GM21576 (cell line): ENCODE measurements around the gene FAM25G.
A peak's percentile ranks its signal among the peaks of the same experiment; 100 is the strongest.
"Not testable (repeated sequence)": the region's sequence is repeated elsewhere in the genome, so short reads cannot be mapped to it uniquely, and the experiment has no call there.

Experiments
- ATAC-seq: cut with Tn5 transposase; IDR thresholded peaks from one replicate; pipeline ENCODE4 v1.9.1; 2021; ENCODE audit warnings: mild to moderate bottlenecking, moderate library complexity; ENCODE audit not compliant: unreplicated experiment

Gene FAM25G

DNA sequence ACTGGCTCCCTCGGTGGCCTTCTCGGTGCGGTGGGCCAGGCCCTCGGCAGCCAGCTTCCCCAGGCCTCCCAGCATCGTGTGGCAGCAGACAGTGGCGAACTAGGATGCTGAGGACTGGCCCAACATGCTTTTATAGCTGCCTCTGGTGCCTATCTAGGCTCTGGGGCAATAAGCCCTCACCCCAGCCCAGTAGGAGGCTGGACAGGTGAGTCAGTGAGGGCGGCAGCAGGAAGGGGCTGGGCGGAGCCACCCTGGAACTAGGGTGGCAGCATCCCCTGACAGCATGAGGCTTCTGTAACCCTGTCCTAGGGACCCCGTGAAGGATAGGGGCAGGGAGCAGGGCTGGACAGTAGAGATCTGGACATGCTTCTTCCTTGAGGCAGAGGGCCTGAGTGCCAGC is at the start of gene FAM25G:
TSS of gene FAM25G (minus strand) at position 101 of the 400 bp plus-strand sequence. CDS start at position 75, 26 bp downstream.
- not testable (repeated sequence) for ATAC-seq

GRCh38 chr10:47536430-47536829 is 44.9 kb upstream of the FAM25G start:
- not testable (repeated sequence) for ATAC-seq

DNA sequence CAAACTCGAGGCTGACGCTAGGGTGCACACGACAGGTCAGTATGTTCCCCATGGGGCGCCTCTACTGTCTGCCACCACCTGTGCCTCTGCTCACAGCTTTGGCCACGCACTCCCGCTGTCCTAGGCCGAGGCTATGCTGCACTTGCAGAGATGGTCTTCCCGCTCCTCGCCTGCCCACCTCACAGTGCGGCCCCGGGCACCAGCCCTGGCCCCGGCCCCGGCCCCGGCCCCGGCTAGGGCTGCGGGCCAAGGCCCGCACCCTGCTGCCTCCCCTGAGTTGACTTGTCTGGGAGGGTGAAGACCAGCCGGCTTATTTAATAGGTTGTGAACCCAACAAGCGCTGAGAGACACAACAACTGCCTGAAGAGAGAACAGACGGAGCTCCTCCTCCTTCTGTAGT is 32.0 kb upstream of the FAM25G start, which contains the start of gene AGAP9:
TSS of gene AGAP9 (minus strand) at position 164 of the 400 bp plus-strand sequence. CDS start at position 52, 112 bp downstream.
- ATAC-seq: not testable (repeated sequence)

DNA sequence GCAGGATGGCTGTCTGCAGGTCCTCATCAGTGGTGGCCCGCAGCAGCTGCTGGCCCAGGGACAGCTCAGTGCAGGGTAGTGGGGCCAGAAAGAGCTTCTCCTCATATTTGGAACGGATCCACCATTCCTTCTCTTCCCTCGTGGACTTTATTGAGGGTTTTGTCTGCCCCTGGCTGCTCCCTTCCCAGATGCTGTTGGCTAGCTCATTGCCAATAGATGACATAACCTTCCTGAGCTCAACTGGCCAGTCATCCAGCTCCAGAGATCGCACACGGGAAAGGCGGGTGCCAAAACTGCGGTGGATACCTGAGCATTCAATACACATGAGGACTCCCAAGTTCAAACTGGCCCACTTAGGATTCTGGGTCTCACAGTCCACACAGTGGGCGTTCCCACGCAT is 10.8 kb upstream of the FAM25G start:
- not testable (repeated sequence) for ATAC-seq

DNA sequence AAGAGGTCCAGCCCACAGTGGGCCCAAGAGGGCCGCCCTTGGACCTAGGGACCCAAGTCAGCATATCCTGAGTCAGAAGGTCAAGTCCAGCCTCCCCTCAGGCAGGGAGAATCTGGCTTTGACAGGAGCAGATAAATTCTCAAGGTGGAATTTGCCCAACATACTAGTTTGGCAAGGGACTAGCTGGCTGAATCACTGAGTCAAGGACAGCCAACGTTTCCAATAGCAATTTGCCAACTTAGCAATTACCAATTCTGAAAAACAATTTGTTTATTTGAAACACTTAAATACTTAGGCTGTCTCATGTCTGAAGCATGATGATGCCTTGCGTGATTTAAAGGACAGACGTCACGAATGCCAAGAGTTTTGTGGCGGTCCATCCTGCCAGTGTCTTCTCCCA is 2.7 kb upstream of the FAM25G start:
- not testable (repeated sequence) for ATAC-seq

- not testable (repeated sequence) for ATAC-seq
Observed at GRCh38 chr10:47489630-47490029, 1.9 kb downstream of the FAM25G start.

DNA sequence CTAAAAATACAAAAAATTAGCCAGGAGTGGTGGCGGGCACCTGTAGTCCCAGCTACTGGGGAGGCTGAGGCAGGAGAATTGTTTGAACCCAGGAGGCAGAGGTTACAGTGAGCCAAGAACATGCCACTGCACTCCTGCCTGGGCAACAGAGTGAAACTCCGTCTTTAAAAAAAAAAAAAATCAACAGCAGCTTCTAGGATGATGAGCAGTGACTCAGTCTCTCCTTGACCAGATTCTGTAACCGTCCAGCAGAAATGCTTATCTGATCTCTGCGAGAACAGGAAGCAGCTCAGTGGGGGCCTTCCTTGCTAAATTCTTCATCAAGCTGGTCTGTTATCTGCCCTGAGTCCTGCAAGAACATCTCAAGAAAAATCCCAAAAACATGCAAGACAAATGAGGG is 5.6 kb downstream of the FAM25G start:
- ATAC-seq: not testable (repeated sequence)

- not testable (repeated sequence) for ATAC-seq
Observed at GRCh38 chr10:47484786-47485185, 6.7 kb downstream of the FAM25G start.

DNA sequence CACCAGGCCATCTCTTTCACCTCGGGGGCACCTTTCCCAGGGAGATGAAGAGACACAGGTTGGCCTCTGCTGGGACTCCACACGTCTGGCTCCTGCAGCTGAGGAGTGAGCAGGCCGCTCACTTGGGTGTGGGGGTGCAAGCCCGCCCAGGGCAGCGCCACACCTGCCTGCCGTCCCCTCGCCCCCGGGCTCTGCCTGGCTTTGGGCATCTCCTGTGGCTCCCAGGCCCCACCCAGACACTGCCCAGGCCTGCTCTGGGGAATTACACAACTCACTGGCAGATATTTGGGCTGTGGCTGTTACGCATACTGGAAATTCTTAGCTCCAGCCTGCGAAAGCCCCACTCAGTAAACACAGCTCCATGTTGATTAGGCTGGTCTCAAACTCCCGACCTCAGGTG is 7.6 kb downstream of the FAM25G start, which contains the start of gene ANXA8:
TSS of gene ANXA8 (minus strand) at position 193 of the 400 bp plus-strand sequence. CDS start at position 11, 182 bp downstream.
- ATAC-seq: not testable (repeated sequence)

- ATAC-seq: not testable (repeated sequence)
Observed at GRCh38 chr10:47482367-47482766, 9.1 kb downstream of the FAM25G start.

- ATAC-seq: not testable (repeated sequence)
Observed at GRCh38 chr10:47481768-47482181, 9.7 kb downstream of the FAM25G start.

DNA sequence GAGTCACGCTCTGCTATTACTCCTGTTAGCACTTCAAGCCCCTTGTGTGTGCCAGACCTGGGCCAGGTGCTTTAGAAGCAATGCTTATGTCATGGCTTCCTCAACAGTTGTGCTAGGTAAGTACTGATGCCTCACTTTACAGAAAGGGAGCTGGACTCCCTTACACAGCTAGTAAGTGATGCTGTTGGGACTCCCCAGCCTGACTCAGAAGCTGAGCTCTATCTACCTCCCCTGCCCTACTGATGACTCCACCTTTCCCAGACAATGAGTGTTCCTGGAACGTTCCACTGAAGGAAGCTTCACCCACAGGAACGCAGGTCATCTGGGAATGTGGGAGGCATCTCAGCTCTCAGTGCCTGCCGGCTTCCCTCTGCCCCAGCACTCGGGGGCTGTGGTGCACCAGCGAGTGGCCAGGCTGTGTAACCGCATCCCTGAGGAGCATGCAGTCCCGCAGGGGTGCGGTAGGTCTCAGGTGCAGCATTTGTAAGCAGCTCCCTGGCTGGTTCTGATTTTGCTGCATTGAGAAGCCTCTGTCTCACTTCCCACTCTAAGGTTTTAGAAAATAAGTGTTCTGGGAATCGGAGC is 10.2 kb downstream of the FAM25G start:
- ATAC-seq: not testable (repeated sequence)

DNA sequence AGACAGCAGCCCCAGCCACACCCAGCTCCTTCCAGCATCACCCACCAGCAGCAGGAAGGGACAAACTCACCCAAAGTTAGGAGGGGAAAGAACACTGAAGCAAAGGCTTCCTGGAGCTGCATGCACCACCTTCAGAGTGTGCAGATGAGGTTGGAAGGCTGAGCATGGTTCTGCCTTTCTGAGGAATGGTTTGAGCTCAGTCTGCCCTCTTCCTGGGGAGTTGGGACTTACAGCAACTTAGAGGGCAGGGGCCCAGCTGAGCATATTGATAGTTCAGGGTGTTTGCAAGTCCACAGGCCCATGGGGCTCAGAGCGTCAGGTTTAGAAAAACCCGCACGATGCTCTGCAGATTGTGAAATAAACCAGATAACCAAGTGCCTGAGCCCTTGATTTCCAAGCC is 11.4 kb downstream of the FAM25G start:
- ATAC-seq: not testable (repeated sequence)

DNA sequence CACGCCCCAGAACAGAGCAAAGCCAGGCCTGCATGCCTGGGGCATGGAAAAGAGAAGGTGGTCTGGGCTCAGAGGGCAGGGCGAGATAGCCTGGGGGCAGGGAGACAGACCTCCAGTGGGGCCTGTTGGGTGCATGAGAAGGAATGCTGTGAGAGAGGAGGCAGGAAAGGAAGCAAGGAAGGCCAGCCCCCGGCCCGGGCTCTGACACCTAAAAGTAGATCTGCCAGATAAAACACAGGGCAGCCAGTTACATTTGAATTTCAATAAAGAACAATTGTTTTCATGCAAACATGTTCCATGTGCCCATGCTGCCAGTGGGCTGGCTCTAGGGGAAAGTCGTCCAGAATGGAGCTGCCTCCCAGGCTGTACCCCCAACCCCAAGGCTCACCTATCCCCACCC is 13.4 kb downstream of the FAM25G start:
- not testable (repeated sequence) for ATAC-seq

DNA sequence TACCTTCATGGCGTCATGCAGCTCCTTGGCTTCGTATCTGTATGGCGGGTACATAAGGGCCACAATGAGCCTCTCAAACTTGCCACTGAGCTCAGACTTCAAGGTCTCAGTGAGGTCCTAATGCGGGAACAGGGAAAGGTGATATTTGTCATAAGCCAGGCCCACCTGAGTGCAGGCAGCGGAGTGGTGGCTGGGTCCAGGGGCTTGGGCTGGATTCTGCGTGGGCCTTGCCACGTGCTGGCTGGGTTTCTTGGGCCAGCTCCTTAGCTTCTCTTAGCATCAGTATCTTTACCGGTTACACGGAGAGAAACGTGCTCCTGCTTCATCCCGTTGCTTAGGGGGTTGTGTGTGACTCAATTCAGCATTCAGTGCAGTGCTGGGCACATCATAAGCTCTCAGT is 14.4 kb downstream of the FAM25G start:
- not testable (repeated sequence) for ATAC-seq

- not testable (repeated sequence) for ATAC-seq
Observed at GRCh38 chr10:47475101-47475500, 16.4 kb downstream of the FAM25G start.

DNA sequence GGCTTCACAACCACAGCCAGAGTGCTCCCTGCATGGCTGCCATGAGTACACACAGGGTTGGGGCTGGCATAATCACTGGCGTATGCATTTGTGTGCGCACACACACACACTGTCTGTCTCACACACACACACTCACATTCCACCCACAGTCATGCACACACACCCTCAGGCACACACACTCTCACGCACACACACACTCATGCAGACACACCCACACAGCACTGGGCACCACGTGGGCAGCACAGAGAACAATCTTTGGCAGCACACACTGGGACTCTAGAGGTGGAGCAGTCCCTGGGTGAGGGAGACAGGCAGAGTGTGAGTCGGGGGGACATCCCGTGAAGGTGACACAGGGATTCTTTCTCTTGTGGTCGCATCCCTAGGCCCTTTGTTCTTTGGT is 18.0 kb downstream of the FAM25G start:
- ATAC-seq: not testable (repeated sequence)

DNA sequence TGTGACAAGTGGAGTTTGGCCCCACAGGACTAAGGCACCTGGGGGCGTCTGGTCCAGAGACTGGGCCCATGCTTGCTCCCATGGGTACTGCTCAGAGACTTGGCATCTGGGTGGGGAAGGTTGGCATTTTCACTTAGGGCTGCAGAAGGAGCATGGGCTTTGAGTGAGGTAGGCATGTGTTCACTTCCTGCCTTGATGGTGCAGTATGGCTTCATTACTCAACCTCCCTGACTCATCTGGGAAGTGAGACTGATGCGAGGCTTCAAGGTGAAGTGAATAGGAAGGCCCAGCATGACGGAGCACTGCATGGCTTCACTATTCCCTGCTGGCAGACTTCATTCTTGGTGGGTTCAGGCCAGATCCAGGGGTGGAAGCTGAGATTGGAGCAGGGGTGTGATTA is 18.9 kb downstream of the FAM25G start:
- peak; percentile 74 for ATAC-seq

GRCh38 chr10:47472072-47472471 is 19.4 kb downstream of the FAM25G start:
- not testable (repeated sequence) for ATAC-seq

GRCh38 chr10:47468731-47469528 is 22.6 kb downstream of the FAM25G start:
- ATAC-seq: not testable (repeated sequence)

GRCh38 chr10:47467957-47468356 is 23.5 kb downstream of the FAM25G start:
- not testable (repeated sequence) for ATAC-seq

DNA sequence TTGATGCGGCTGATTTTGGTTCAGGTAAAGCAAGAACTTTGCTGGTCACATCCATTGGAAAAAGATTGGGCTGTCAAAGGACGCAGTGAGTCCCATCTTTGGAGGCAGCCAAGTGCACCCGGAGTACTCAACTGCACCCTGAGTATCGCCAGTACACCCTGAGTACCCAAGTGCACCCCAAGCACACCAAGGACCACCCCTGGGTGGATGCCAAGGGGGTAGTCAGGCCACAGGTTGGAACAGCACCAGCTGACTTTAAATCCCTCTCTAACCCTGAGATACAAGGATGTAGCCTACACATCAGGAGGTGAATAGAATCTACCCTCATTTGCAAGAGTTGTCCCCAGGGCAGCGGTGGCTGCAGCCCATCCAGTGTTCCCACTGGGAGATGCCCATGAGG is 24.0 kb downstream of the FAM25G start:
- ATAC-seq: not testable (repeated sequence)
